ENCODE data around the gene SUB1.

DNA sequence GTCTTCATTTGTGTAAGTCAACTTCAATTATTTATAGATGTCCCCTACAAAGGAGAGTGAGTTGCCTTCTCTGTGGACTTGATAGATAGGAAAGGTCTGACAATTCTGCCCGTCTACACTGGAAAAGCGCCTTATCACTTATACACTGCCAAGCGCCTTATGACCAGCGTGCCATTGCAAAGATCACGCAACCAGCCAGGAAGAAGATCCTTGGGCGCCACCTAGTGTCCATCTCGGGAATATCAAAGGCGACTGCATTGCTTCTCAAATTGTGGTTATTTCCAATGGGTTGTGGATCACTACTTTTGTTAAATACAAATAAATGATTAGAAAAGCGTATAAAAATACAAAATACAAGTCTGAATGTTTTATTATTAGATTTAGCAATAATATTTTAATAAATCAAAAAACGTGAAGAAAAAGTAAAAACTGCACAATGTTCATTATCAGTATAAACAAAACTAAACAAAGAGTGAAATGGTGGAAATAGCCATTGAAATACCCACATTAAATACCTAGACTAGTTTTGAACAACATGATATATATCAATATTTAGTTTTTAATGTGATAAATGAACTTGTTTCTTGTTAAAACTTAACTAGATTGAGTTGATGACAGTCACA is 27.8 kb downstream of the SUB1 start:
- TF ChIP-seq, protein P1, sequence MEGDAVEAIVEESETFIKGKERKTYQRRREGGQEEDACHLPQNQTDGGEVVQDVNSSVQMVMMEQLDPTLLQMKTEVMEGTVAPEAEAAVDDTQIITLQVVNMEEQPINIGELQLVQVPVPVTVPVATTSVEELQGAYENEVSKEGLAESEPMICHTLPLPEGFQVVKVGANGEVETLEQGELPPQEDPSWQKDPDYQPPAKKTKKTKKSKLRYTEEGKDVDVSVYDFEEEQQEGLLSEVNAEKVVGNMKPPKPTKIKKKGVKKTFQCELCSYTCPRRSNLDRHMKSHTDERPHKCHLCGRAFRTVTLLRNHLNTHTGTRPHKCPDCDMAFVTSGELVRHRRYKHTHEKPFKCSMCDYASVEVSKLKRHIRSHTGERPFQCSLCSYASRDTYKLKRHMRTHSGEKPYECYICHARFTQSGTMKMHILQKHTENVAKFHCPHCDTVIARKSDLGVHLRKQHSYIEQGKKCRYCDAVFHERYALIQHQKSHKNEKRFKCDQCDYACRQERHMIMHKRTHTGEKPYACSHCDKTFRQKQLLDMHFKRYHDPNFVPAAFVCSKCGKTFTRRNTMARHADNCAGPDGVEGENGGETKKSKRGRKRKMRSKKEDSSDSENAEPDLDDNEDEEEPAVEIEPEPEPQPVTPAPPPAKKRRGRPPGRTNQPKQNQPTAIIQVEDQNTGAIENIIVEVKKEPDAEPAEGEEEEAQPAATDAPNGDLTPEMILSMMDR (conservative IDR thresholded peaks at IDR 0.05), result peak; percentile 97
- no peak for TF ChIP-seq ZFX (IDR thresholded peaks at IDR 0.05)

All from C4-2B (cell line).